ENCODE measurements around the gene TEC. TPM values are rescaled to one million over a fixed set of nuclear protein-coding genes. Genes with fewer than 3 reads are reported as not detected.

TEC gene
- total and polyA plus RNA-seq, 9 of the 15 experiments (the other 6 are each of a cell fraction or from before 2014, with no cell fraction given) = 5.3 to 14.7 (median 8.8) TPM

GRCh38 chr4:48126621-48127020 is 143.0 kb downstream of the TEC start (continued):
- TF ChIP-seq NR4A1 (CRISPR knock-in tag; IDR thresholded peaks at IDR 0.05) (no peak), NR4A1 (tag; IDR thresholded peaks at IDR 0.05) (no peak), RBM14 (IDR thresholded peaks at IDR 0.05; ENCODE audit: borderline replicate concordance, insufficient read depth, low read depth, low read length) (no peak), DDX20 (tag; IDR thresholded peaks at IDR 0.05; ENCODE audit: low read depth) (no peak), CTCFL (IDR thresholded peaks at IDR 0.05; ENCODE audit: borderline replicate concordance, insufficient read depth, low read depth, low read length, poor library complexity, severe bottlenecking) (no peak), CCNT2 (IDR thresholded peaks at IDR 0.05; ENCODE audit: borderline replicate concordance, extremely low read depth, insufficient read length, low read depth, low read length) (peak; percentile 90), MXI1 (IDR thresholded peaks at IDR 0.05; ENCODE audit: low read depth, low read length) (peak; percentile 61; the same call in 1 of the 2 replicates), YY1 (IDR thresholded peaks at IDR 0.05; ENCODE audit: borderline replicate concordance in 1 of 3, control insufficient read depth in 1 of 3, extremely low read depth in 1 of 3, insufficient read depth in 3 of 3, insufficient read length in 1 of 3, insufficient replicate concordance in 2 of 3, low read depth in 1 of 3, low read length in 2 of 3) (peak in 1 of 3 experiments; percentile 10), ZNF41 (CRISPR knock-in tag; conservative IDR thresholded peaks at IDR 0.05) (no peak), KDM1A (IDR thresholded peaks at IDR 0.05) (peak; percentile 73 to 77), KAT2B (IDR thresholded peaks at IDR 0.05; ENCODE audit: low read depth, low read length) (no peak), FOS (IDR thresholded peaks at IDR 0.05; ENCODE audit: extremely low read depth, insufficient read length) (no peak), E2F1 (CRISPR knock-in tag; IDR thresholded peaks at IDR 0.05) (no peak), CBFB (CRISPR knock-in tag; IDR thresholded peaks at IDR 0.05) (no peak), ZZZ3 (IDR thresholded peaks at IDR 0.05) (no peak), ZNF512 (tag; IDR thresholded peaks at IDR 0.05) (no peak), ZBTB12 (CRISPR knock-in tag; IDR thresholded peaks at IDR 0.05) (no peak; the same call in 1 of the 2 replicates), PHB (CRISPR knock-in tag; IDR thresholded peaks at IDR 0.05) (no peak), HMGN3 (IDR thresholded peaks at IDR 0.05; ENCODE audit: borderline replicate concordance, extremely low read depth, insufficient read length, low read depth, low read length) (peak; percentile 55), SRSF3 (IDR thresholded peaks at IDR 0.05; ENCODE audit: insufficient read depth, low read length) (no peak), LARP7 (IDR thresholded peaks at IDR 0.05) (no peak), STAT5A (IDR thresholded peaks at IDR 0.05; ENCODE audit: borderline replicate concordance, low read length) (peak; percentile 86)

Data from K562 (cell line).